T-helper 2 cell treated with Interferon-gamma antibody and Interleukin-4, amounts not matched to agents 100 ng/mL and 5 ng/mL, for 36 hours (primary cell): ENCODE data around the gene GRIN3B. TPM values are rescaled to one million over a fixed set of nuclear protein-coding genes. Genes with fewer than 3 reads are reported as not detected.
"Not testable (repeated sequence)": the region's sequence is repeated elsewhere in the genome, so short reads cannot be mapped to it uniquely, and the experiment has no call there.

ENCODE experiments used
- intact Hi-C: fragments of 100-400 bp; cut with micrococcal nuclease; formaldehyde crosslinking; loops from one replicate; pipeline ENCODE4 v1.15.1; 2023
- total RNA-seq: library from RNA; stranded (reverse); gene quantifications from 2 replicates; pipeline ENCODE4 v1.2.3, GENCODE V29; 2022

GRIN3B gene
- not detected in 2 replicates for total RNA-seq

DNA sequence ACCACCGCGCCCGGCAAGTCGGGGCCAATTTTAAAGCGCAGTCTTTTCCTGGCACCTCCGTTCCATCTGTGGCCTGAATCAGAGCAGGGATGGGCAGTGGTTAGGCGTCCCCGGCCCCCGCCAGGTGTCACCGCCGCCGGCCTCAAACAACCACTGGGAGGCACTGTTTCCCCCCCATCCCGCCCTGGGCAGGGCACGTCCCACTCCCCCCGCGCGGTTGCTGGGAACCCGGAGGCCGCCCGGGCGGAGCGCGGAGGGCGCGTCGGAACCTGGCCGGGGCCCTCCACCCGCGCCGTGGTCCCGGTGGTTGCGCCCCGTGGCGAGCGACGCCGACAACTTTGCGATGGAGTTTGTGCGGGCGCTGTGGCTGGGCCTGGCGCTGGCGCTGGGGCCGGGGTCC is at the start of gene GRIN3B:
GRIN3B (plus strand) TSS at position 325 of the 400 bp plus-strand sequence; CDS start at position 344, 19 bp downstream.
- intact Hi-C loops, result no loop called here

GRCh38 chr19:952049-952679 is 48.1 kb upstream of the GRIN3B start:
- intact Hi-C loops, result no loop called here

DNA sequence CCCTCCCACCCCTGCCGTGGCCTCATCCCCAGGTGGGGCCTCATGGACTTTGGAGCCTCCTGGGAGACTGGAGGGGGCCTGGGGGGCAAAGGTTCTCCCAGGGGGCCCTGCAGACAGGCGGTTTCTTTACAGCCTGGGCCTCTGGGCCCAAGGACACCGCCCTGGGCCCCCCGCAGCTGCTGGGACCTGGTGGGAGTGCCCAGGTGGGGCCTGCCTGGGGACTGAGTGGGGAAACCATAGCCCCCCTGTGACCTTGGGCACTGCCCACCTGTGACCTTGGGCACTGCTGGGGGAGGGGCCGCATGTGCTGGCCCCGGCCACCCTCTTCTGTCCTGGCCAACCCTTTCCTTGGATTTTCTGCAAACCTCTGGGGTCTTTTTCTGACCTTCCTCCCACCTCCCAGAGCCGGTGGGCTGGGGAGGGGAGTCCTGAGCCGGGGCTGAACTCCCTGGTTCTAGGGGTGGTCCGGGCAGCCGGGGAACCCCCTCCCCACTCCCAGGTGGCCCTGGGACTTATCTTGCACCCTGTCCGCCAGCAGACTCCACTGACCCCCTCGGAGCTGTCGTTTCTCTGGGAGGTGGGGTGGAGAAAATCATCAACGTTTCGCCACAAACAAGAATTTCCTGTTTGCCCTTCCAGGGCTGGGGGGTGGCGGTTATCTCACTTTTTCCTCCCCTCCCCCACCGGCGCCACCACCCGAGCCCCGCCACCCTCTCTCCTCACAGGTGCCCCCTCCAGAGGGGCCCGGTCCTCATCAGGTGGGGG is 47.4 kb upstream of the GRIN3B start:
- intact Hi-C loops, result no loop called here

DNA sequence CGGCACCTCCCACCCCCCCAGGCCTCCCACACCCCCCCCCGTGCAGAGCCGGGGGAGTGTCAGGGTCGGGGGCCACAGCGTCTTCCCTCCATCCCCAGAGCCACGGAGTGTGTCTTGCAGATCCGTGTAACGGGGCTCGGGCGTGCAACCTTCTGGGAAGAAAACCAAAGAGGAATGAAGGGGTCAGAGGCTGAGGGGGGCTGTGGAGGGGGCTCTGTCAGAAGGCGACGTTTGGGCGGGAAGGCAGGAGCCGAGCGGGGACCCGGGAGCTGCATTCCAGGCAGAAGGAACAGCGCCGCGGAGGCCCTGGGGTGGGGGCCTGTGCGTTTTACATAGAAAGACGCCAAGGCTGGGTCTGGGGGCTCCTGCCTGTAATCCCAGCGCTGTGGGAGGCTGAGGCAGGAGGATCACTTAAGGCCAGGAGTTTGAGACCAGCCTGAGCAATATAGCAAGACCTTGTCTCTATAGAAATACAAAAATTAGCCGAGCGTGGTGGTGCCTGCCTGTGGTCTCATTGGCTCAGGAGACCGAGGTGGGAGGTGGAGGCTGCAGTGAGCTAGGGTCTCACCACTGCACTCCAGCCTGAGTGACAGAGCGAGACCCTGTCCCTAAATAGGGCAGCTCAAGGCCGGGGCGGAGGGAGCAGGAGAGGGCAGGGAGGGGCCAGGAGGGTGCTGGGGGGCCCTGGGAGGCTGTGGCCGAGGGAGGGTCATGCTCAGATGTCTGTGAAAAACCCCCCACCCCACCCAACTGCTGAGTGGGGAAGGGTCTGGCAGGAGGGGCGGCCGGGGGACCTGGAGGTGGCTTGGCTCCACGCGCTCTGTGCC is 46.6 kb upstream of the GRIN3B start:
- intact Hi-C loops, result no loop called here

DNA sequence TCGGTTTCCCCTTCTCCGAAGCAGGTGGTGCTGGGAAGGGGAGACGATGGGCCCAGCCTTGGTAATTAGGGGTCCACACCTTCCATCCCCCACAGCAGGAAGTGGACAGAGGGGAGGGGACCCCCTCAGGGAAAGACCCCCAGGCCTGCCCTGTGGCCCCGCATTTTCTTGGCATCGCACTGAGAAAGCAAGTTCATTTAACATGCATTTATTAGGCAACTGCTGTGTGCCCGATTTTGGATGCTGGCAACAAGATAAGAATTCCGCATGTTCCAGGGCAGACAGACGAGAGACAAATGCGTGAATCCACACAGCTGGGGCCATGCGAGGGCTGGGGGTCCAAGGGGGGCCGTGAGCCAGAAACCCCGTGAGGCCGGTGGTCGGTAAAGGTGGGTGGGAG is 45.9 kb upstream of the GRIN3B start:
- intact Hi-C loops, result no loop called here

DNA sequence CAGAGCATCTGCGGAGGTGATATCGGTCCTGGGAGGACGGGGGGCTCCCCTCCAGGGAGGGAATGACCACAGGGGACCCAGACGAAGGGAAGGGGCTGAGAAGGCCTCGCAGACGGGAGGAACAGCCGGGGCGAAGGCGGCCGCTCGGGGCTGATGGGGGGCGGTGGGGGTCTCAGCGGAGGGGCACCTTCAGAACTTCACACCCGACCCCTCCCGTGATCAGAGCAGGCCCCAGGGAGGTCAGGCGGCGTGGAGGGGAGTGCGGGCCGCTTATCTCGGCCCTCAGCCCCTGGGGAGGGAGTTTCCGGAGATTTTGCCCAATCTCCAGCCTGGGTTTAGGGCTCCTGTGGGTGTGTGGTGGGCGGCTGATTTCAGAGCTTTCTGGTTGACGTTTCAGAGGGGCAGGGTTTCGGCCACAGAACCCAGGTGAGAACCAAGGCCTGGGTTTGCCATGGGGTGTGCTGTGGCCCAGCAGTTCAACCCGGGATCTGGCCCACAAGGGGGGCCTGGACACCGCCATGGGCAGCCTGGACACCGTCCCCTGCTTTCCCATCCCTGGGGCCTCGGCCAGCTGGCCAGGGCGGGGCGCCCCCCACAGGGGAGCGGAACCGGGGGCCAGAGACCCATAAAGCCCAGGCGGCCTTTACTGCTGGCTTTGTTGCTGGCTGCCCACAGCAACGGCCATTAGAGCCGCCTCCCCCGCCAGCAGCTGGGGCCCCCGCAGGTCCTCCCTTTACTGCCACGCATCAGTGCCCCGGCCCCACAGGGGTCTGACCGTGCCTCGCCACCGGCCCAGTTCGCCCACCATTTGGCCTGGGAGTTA is 45.3 kb upstream of the GRIN3B start:
- intact Hi-C loops, result no loop called here

- intact Hi-C loops, result no loop called here
These were observed 44.1 kb upstream of the GRIN3B start for GRCh38 chr19:955803-956765.

DNA sequence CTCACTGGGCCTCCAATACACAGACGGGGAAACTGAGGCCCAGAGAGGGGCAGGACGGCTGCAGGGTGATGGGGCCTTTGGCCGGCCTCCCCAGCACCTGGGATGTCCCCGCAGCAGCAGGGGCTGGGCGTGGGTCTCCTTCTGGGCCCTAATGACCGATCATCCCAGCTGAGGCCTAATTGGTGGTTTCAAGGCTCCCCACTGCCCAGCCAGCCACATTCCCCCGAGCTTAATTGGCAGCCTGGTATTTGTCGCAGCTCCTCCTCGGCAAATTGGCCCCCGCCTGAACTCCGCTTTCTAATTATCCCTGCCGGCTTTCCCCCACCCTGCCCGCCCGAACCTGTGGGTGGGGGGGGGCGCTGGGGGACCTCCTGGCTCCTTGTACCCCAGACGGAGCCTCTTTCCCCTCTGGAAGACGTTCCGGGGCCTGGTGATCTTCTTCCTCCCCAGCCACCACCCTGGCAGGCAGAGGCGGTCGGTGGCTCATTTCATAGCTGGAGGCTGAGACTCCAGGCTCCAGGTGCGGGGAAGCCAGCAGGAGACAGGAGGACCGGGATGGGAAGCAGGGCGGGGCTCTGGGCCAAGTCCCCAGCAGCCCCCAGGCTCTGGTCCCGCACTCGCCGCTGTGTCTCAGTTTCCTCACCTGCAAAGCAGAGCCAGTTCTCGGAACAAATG is 43.3 kb upstream of the GRIN3B start:
- intact Hi-C loops, result no loop called here

DNA sequence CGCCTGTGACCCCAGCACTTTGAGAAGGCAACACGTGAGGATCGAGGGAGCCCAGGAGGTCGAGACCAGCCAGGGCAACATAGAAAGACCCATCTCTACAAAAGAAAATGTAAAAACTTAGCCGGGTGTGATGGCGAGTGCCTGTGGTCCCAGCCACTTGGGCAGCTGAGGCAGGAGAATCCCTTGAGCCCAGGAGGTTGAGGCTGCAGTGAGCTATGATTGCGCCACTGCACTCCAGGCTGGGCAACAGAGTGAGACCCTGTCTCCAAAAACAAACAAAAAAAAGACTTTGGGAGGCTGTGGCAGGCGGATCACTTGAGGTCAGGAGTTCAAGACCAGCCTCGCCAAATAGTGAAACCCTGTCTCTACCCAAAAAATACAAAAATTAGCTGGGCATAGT is 42.6 kb upstream of the GRIN3B start:
- intact Hi-C loops, result not testable (repeated sequence)

GRCh38 chr19:958967-959855 is 41.0 kb upstream of the GRIN3B start:
- intact Hi-C loops, result no loop called here

GRCh38 chr19:960020-960419 is 40.2 kb upstream of the GRIN3B start:
- intact Hi-C loops, result no loop called here

GRCh38 chr19:960601-960938 is 39.6 kb upstream of the GRIN3B start:
- intact Hi-C loops, result no loop called here

DNA sequence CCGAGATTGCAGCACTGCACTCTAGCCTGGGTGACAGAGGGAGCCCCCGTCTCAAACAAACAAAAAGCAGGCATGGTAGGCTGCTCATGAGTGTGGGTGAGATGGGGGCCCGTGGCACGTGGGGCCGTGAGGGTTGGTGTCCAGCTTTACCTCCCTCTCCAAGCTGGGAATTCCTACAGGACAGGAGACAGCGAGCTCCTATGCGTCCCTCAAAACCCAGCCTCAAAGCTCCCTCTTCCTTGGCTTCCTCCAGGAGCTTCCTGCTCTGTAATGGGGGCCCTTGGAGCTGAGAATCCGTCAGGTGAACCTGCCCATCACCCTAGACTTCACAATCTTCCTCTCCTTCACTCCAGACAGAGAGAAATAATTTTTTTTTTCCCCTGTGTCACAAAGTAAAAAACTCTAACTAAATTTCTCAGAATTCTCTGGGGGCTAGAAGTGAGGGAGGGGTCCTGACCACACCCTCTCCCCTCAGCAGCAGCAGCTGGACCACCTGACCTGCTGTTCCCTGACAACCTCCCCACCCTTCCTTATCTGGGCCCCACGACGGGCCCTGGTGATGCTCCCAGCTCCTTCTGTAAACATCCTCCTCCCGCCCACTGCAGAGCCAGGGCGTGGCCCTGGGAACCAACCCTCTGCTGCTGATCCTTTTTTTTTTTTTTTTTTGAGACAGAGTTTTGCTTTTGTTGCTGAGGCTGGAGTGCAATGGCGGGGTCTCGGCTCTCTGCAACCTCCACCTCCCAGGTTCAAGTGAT is 38.2 kb upstream of the GRIN3B start:
- intact Hi-C loops, result no loop called here

GRCh38 chr19:962683-963400 is 37.4 kb upstream of the GRIN3B start:
- intact Hi-C loops, result no loop called here

- intact Hi-C loops, result no loop called here
These were observed 36.7 kb upstream of the GRIN3B start for GRCh38 chr19:963486-963951.

- intact Hi-C loops, result no loop called here
These were observed 36.1 kb upstream of the GRIN3B start for GRCh38 chr19:964116-964520.
